Stimulated activated CD8-positive, alpha-beta memory T cell treated with anti-CD3 and anti-CD28 coated beads, Interleukin-4, amount 100 ng/mL, for 24 hours (primary cell): ENCODE data around the gene TSPAN4.

Source experiments
- DNase-seq: peaks from one replicate; pipeline ENCODE4 v3.0.0-alpha.2; 2020; ENCODE audit warnings: low read depth

TSPAN4 gene

DNA sequence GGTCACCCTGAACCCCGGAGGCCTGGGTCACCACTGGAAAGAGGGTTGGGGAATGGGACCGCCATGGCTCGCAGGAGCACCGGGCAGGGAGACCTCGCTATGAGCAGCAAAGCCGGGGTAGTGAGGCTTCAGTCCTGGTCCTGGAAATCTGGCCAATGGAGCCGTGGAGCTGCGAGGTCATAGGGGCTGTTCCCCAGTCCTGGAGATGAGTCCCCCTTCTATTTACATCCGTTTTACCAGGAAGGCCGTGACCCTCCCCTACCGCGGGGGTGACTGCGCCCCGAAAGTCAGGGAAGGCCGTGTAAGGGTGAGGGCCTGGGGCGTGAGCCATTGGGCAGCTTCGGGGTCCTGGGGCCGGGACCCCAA is 38.1 kb upstream of the TSPAN4 start:
- no peak for DNase-seq

DNA sequence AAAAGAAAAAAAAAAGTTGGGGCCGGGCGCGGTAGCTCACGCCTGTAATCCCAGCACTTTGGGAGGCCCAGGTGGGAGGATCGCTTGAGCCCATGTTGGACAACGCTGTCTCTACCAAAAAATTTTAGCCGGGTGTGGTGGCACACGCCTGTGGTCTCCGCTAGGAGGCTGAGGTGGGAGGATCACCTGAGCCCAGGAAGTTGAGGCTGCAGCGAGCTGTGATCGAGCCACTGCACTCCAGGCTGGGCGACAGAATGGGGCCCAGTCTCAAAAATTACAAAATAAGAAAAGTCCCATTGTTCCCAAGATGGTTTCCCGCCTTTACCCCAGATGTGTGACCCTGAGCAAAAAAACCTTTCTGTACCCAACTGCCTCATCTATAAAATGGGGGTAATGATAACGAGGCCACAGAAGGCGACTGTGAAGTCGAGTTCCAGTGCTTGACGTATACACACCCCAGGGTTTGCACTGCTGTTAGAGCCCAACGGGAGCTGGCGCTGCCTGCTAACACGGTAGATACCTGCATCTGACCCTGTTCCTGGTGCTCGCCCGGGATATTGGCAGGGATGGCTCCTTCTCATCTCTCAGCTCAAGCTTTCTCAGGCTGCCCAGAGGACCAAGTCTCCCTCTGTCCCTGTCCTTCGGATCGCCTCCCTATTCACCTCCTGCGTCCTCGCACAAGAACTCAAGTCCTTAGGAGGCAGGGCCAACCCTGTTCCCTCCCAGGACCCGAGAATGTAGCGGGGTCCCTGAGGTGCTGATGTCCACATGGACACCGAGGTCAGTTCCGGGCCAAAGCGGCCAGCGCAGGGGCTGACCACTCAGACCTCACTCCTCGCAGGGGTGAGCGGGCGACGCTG is 34.0 kb upstream of the TSPAN4 start:
- no peak for DNase-seq

DNA sequence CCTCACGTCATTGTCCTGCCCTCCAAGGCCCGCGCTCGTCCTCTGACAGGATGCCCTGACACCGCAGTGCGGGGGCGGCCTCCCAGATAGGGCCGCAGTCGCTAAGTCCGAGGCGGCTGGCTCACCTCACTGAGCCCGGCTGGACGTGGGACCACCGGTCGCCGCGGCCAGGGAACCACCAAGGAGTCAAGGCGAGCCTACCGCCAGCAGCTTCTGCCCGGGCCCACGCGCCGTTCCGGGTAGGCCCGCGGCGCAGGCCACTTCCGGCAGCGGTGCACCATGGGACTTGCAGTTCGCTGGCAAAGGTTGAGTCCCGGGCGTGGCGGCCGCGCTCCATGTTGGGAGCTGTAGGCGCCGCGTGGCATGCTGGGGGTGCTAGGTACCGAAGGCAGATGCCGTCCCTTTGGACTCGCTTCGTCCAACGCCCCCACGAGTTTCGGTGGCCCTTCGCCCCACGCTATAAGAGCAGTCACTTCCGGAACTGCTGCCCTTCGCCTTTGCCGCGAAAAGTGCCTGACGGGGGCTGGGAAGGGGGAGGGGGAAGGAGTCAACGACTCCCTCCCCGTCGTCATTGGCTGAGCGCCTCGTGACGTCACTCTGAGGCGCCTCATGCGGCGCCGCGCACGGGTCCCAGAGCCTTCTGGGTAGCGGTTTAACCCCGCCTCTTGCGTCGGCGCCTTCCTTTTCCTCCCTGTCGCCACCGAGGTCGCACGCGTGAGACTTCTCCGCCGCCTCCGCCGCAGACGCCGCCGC is 33.2 kb upstream of the TSPAN4 start, which contains the start of gene RPLP2:
Gene RPLP2, plus strand, starts transcription at position 681 of the 753 bp plus-strand sequence. CDS start 268 bp downstream, outside the sequence.
- peak; percentile 98 for DNase-seq

DNA sequence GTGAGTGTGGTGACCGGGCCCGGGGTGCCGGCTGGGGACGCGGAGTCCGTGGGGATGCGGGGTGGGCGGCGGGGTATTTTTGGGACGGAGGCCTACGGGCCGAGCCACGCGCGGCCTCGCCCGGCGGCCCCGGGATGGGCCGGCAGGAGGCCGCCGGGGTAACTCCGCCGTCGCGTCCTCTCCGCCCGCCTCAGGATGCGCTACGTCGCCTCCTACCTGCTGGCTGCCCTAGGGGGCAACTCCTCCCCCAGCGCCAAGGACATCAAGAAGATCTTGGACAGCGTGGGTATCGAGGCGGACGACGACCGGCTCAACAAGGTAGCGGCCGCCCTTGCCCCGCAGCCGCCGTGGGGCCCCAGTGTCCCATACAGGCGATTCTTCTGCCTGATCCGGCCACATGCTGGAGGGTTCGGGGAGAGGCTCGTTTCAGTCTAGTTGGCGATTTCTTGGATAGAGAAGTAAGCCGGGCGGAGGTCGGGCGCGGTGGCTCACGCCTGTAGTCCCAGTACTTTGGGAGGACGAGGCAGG is 32.5 kb upstream of the TSPAN4 start:
- DNase-seq: no peak

DNA sequence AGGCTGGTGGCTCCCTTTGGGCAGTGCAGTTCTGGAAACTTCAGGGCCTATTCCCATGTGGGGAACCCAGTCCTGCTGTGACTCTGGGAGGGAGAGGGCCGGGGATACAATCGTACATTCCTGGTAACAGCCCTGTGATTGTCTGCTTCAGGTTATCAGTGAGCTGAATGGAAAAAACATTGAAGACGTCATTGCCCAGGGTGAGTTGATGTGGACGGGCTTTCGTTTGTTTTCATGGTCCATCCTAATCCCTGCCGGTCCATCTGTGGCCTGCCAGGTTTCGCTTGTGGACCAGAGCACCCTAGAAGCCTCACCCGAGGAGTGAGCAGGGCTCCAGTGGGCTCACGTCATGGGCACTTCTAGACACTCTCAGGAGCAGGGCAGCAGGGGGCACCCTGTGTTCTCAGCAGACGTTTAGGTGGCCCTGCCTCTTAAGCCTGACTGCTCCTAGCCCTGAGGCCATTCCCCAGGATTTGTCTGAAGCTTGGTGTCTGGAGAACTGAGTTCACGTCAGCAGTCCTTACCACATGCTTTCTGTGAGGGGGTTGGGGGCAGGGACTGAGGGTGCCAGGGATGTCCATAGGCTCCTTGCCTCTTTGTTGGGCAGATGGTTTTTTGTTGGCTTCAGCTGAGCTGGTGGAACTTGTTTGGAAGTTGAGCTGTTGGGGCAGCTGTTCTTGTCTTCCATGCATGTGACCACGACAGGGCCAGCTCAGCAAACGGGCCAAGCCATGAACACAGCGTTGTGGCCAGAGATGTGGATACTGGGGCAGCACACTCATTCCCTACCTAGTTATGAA is 31.0 kb upstream of the TSPAN4 start:
- no peak for DNase-seq

DNA sequence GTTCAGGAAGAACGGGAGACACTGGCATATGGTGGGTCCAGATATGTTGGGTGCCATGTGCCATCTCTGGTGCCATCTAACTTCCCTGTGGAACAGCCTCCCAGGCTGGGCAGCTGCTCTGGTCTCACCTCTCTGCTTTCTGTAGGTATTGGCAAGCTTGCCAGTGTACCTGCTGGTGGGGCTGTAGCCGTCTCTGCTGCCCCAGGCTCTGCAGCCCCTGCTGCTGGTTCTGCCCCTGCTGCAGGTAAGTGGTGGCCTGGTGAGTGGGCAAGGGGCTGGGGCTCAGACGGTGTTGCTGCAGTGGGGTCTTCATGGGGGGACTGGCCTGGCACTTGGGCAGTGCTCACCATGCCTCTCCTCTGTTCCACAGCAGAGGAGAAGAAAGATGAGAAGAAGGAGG is 30.3 kb upstream of the TSPAN4 start:
- DNase-seq: no peak

DNA sequence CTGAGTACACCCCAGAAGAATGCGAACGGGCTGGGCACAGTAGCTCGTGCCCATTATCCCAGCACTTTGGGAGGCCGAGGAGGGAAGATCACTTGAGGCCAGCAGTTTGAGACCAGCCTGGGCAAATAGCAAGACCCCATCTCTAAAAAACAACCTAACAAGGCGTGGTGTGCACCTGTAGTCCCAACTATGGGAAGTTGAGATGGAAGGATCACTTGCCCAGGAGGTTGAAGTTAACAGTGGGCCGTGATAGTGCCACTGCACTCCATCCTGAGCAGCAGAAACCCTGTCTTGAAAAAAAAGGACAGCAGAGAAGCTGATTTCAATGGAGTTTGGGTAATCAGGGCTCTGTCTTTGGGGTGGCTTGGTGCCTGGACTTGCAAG is 29.6 kb upstream of the TSPAN4 start:
- no peak for DNase-seq

DNA sequence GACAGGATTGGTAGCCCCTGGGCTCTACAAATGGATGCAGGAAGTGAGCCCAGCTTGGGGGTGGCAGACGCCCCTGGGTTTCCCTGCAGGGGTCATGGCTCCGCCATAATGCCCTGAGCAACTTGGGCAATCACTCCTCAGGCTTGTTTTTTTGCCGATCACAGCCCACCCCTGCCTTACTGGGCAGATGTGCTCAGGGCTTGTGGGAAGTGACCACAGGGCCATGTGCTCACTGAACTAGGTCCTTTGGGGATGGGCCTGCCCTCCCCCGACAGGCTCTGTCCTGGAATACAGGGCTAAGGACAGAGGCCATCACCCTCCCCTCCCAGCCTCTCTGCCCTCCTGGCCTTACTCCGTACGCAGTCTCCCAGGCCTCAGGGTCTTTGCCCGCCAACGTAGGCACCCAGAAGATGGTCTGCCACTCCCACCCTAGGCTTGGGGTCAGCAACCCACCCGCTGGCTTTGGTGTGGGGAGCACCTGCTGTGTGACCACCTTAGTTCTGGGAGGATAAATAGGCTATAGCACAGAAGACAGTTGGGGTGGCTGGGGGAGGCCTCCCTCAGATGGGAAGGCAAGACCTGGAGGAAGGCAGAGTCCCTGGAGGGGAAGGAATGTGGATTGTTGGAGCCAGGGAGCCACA is 29.1 kb upstream of the TSPAN4 start:
- no peak for DNase-seq

DNA sequence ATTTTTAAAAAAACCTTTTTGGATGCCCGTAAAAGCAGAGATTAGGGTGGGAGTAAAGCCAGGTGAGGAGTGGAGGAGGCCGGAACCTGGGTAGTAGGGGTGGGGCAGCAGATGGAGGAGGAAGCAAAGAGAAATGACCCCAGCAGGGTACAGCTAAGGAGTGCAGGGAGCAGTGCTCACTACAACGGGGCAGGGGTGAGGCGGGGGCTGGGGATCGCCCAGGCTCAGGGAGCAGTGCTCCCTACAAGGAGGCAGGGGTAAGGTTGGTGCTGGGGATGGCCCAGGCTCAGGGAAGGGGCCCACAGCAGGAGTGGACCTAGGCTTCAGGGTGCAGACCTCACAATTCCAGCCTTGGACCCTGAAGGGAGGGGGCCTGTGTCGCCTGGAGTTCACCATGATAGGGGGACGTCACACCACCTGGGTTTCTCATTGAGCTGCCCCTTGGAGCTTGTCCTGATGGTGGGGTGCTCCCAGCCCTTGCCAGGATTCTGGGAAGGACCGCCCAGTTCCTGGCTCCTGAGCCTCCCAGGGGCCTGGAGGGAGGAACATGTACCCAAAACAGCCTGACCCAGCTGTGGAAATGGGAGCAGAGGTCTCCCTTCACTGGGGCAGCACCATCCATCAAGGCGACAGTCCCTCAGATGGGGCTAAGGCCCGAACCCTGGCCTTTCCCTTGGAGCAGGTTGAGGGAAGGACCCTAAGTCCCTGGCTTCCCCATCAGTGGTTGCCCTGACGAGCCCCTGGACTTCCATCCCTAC is 26.8 kb upstream of the TSPAN4 start:
- no peak for DNase-seq

DNA sequence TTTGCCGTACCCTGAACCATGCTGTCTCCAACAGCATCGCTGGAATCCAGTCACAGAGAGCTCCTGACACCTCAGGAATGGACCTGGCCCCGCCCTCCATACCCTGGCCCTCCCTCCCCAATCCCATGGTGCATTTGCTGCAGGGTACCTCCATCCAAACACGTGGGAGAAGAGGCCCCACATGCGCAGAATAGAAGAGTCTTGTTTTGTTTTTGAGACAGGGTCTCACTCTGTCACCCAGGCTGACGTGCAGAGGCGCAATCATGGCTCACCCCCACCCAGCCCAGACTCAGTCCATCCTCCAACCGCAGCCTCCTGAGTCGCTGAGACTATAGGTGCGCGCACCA is 26.2 kb upstream of the TSPAN4 start:
- DNase-seq: no peak

DNA sequence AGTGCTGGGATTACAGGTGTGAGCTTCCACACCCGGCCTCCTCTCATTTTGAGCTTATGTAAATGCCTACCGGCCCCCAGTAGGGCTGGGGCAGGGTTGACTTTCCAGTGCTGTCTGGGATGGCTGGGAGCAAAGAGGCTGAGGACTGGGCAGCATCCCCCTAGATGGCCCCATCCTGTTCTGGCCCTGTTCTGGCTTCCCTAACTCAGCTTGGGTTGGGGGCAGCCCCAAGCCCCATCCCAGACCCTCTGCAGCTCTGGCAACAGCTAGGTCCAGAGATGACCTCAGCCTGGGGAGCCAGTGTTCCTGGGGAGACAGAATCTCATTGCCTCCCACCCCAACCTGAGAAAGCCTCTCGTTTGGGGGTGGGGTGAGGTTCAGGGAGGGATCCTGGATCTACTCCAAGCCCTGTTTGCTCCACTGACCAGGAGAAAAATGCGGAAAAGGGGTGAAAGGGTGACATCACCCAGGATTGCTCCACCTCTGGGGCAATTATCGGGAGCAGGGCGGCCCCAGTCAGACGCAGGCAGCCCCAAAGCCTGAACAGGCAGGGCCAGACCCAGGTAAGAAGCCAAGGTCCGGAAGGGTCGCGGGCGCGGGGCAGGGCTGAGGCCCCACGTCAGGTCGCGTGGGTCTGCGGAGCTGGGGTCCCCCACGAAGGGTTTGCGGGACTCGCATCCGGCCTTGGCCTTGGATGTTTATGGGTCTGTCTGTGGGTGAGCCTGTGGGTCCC is 24.1 kb upstream of the TSPAN4 start, which contains the start of gene PNPLA2:
Gene PNPLA2, plus strand, starts transcription at position 519 of the 733 bp plus-strand sequence. CDS start 805 bp downstream, outside the sequence.
- DNase-seq: no peak

DNA sequence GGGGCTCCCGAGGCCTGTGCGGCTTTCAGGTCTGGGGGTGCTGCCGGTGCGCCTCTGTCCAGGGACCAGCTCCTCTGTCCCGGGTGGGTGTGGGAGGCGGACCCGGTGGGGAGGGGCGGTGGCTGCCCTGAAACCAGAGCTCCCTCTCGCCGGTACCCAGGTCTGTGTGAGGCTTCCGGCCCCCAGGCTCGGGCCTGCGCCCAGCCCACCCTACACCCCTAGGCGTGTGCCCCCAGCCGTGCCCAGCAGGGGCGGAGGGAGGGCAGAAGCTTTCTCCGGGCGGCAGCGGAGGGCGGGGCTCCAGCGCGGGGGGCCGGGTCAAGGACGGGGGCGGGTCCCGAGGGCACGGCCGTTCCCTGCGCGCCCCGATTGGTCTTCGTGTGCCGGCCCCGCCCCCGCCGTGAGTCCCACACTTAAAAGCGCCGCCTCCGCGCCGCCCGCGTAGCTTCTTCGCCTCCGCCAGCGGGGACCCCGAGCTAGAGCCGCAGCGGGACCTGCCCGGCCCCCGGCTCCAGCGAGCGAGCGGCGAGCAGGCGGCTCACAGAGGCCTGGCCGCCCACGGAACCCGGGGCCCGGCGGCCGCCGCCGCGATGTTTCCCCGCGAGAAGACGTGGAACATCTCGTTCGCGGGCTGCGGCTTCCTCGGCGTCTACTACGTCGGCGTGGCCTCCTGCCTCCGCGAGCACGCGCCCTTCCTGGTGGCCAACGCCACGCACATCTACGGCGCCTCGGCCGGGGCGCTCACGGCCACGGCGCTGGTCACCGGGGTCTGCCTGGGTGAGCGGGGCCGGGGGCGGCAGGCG is 23.3 kb upstream of the TSPAN4 start:
- DNase-seq: peak; percentile 84

DNA sequence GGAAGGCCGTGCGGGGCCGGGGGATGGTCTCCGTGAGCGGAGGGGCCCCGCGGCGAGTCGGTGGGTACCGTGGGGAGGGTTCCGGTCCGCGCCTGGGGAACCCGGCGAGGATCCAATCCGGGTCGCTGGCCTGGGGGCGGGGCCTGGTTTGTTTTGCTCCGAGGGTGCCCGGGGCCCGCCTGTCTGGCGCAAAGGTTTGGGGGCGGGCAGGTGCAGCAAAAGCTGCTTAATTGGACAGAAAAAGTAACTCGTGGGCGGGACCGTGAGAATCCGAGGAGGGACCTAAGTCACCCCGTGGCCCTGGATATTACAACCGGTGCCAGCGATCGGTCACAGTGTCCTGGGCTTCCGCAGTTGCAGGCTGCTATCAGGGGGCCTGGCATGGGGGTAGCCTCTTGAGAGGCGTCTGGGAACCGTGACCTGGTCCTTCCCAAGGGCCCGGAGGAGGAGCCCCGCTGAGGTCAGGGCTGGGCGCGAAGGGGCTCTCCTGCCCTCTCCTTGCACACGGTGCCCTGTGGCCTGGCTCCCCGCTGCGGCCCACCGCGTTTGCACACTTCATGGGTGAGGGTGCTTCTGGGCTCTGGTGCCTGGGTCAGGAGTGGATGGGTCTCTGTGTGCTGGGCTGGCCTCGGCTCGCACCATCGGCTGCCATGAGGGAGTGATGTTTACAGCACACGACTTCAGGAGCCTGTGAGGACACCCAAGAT is 22.6 kb upstream of the TSPAN4 start:
- DNase-seq: peak; percentile 88

DNA sequence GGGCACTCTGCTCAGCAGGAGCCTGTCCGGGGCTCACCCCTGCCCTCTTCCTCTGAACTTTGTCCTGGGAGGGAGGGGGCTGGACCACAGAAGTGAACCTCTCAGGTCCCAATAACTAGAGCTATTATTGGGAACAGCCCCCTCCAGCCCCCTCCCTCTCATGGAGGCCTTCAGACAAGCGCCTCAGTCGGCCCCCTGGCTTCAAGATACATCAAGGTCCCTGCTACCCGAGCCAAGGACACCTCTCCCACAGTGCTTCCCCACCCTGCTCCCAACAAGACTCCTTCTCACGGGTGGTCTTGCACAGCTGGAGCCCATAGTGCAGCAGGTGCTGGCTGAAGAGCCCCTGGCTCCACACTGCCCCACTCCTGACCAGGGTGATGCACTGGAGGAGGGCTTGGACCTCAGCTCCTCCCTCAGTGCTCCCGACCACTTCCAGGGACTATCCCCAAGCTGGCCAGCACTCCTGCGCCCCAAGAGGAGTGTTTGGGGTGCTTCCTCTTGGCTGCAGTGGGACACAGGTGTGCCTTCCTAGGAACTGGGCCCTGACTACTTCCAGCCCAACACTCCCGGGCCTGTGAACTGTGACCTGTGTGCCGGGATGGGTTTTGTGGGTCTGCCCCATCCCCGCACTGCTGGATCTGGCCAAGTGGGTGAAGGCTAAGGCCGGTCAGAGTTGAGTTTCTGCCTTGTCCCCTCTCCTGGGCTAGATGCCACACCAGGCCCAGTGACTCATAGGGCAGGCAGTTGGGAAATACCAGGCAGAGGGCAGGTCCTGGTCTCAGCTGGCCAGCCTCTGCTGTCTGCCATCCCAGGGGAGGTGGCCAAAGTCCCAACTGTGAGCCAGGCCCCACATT is 21.8 kb upstream of the TSPAN4 start:
- no peak for DNase-seq

DNA sequence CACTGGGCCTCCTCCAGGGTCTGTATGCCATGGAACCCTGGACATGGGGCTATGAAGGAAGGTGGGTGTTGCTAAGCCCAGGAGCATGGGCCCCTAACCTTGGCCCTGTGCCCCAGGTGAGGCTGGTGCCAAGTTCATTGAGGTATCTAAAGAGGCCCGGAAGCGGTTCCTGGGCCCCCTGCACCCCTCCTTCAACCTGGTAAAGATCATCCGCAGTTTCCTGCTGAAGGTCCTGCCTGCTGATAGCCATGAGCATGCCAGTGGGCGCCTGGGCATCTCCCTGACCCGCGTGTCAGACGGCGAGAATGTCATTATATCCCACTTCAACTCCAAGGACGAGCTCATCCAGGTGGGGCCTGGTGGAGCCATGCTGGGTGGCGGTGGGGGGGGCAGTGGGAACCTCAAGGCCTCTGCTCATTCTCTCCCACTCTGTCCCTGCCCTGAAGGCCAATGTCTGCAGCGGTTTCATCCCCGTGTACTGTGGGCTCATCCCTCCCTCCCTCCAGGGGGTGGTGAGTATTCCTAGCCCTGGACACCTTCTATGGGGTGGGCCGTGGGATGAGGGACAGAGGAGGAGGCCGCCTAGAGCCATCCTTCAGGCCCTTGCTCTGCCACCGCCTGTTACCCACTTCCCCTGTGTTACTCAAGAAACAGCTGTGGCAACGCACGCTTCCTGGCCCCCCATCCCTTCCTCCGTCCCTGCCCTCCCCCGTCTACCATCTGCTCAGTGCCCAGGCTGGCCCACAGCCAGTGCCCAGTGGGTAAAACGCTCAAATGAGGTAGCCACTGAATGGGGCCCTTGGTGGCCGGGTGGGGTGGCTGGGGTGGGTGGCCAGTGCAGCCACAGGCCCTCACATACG is 20.9 kb upstream of the TSPAN4 start:
- DNase-seq: no peak

DNA sequence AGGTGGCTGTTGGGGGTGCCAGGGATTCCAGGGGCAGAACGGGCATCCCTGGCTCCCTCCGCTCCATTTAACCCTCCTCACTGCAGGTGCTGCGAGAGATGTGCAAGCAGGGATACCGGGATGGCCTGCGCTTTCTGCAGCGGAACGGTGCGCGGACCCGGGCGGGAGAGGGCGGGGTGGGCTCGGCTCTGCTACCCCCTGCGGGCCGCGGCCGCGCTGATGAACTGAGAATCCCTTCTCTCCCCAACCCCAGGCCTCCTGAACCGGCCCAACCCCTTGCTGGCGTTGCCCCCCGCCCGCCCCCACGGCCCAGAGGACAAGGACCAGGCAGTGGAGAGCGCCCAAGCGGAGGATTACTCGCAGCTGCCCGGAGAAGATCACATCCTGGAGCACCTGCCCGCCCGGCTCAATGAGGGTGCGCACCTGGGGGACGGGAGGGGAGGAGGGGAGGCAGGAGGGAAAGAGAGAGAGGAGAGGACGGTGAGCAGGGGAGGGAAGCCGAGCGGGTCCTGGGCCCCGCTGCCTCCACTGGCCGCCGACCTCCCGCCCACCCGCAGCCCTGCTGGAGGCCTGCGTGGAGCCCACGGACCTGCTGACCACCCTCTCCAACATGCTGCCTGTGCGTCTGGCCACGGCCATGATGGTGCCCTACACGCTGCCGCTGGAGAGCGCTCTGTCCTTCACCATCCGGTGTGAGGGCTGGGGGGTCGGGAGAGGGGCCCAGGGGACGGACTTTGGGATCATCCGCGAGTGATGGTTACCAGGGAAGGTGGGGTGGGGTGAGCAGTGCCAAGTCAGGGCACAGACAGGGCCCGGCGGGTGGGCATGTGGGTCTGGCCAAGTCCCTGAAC is 19.0 kb upstream of the TSPAN4 start:
- no peak for DNase-seq
